D721Med (cell line): Measurements from ENCODE around the gene PHYH.

Experiments used
- DNase-seq: peaks from one replicate; pipeline ENCODE4 v3.0.0; 2011; ENCODE audit warnings: low spot score; ENCODE audit not compliant: insufficient read length
- FAIRE-seq: peaks from 2 replicates; lab custom pipeline; 2011; peaks lifted over from hg19 to GRCh38; lab: Jason Lieb, UNC
- CTCF ChIP-seq: IDR thresholded peaks from 2 replicates; pipeline ENCODE4 v1.5.1; 2012; ENCODE audit warnings: mild to moderate bottlenecking, control low read depth; ENCODE audit not compliant: insufficient read depth; ENCODE audit errors: missing control alignments

Gene PHYH

GRCh38 chr10:13299437-13300287 lies at the start of gene PHYH:
Gene PHYH, minus strand, starts transcription at chr10:13300064. Its CDS starts 22 bp downstream, at chr10:13300042.
- no peak for TF ChIP-seq CTCF
- FAIRE-seq: no peak
- DNase-seq: peak; percentile 69

GRCh38 chr10:13348216-13349017 lies 48.6 kb upstream of the PHYH start, which contains the start of gene SEPHS1:
Gene SEPHS1, minus strand, starts transcription at chr10:13348293. Its CDS starts 3,343 bp downstream, at chr10:13344950.
- peak; percentile 72 for DNase-seq
- no peak for TF ChIP-seq CTCF
- FAIRE-seq: no peak

- peak; percentile 62 for DNase-seq
Observed at GRCh38 chr10:13347500-13348156, 47.8 kb upstream of the PHYH start.

GRCh38 chr10:13347043-13347499 lies 47.2 kb upstream of the PHYH start:
- DNase-seq (no peak), FAIRE-seq (no peak)
- TF ChIP-seq CTCF: no peak

More at GRCh38 chr10:13347500-13348156, 47.8 kb upstream of the PHYH start:
- no peak for TF ChIP-seq CTCF
- FAIRE-seq: no peak

GRCh38 chr10:13346283-13347042 lies 46.6 kb upstream of the PHYH start:
- DNase-seq (no peak), FAIRE-seq (no peak)
- TF ChIP-seq CTCF: no peak

- TF ChIP-seq CTCF: no peak
- DNase-seq: no peak
- no peak for FAIRE-seq
Observed at GRCh38 chr10:13340626-13341376, 40.9 kb upstream of the PHYH start.
